DOHH2 (cell line): ENCODE results near the gene ALDH1L1.

Source experiments
- H3F3A ChIP-seq: fragments of 200-600 bp; sonication (generic), shearing (Covaris generic); 2 replicates; pipeline ENCODE4 v1.6.0; 2016; ENCODE audit warnings: antibody characterized with exemption, mild to moderate bottlenecking; ENCODE audit not compliant: control insufficient read depth, insufficient read depth
- H3K27ac ChIP-seq: fragments of 200-600 bp; sonication (generic); 2 replicates; pipeline ENCODE4 v1.5.1; 2014; ENCODE audit warnings: low read depth, mild to moderate bottlenecking, low read length, moderate library complexity
- H3K27me3 ChIP-seq: fragments of 200-600 bp; sonication (generic); 2 replicates; pipeline ENCODE4 v1.6.1; 2014; ENCODE audit warnings: mild to moderate bottlenecking, low read length, mixed read lengths; ENCODE audit not compliant: control insufficient read depth
- H3K36me3 ChIP-seq: fragments of 200-600 bp; sonication (generic); 2 replicates; pipeline ENCODE4 v1.6.1; 2014; ENCODE audit warnings: mild to moderate bottlenecking, low read length, moderate library complexity, mixed read lengths; ENCODE audit not compliant: control insufficient read depth
- H3K4me1 ChIP-seq: fragments of 200-600 bp; sonication (generic); 2 replicates; pipeline ENCODE4 v1.6.1; 2014; ENCODE audit warnings: mild to moderate bottlenecking, low read length, mixed read lengths; ENCODE audit not compliant: control insufficient read depth
- H3K4me2 ChIP-seq: fragments of 200-600 bp; sonication (generic); 2 replicates; pipeline ENCODE4 v1.6.0; 2014; ENCODE audit warnings: mild to moderate bottlenecking, low read length, moderate library complexity
- H3K4me3 ChIP-seq: fragments of 200-600 bp; sonication (generic); 2 replicates; pipeline ENCODE4 v1.5.1; 2014; ENCODE audit warnings: mild to moderate bottlenecking, low read length, mixed read lengths
- H3K79me2 ChIP-seq: fragments of 200-600 bp; sonication (generic); 2 replicates; pipeline ENCODE4 v1.6.1; 2014; ENCODE audit warnings: mild to moderate bottlenecking, low read length, mixed read lengths; ENCODE audit not compliant: control insufficient read depth
- H3K9me2 ChIP-seq: fragments of 200-600 bp; sonication (generic); replicated peaks from 2 replicates; pipeline ENCODE4 v1.6.1; 2014; ENCODE audit warnings: mild to moderate bottlenecking, low read length, mixed read lengths; ENCODE audit not compliant: control insufficient read depth
- H3K9me3 ChIP-seq: fragments of 200-600 bp; sonication (generic); 2 replicates; pipeline ENCODE4 v1.6.1; 2014; ENCODE audit warnings: antibody characterized with exemption, low read length, mixed read lengths; ENCODE audit not compliant: control insufficient read depth, insufficient read depth
- H4K20me1 ChIP-seq: fragments of 200-600 bp; sonication (generic); 2 replicates; pipeline ENCODE4 v1.6.0; 2014; ENCODE audit warnings: low read depth, mild to moderate bottlenecking, antibody characterized with exemption, low read length, moderate library complexity; ENCODE audit not compliant: control insufficient read depth, insufficient read depth
- CTCF ChIP-seq: fragments of 200-600 bp; sonication (generic); IDR thresholded peaks from one replicate; pipeline ENCODE4 v1.5.1; 2014; ENCODE audit warnings: antibody characterized with exemption, mild to moderate bottlenecking, low read depth, low read length; ENCODE audit not compliant: poor library complexity, severe bottlenecking
- EZH2phosphoT487 ChIP-seq: fragments of 200-600 bp; sonication (generic); IDR thresholded peaks from 2 replicates; pipeline ENCODE4 v1.6.1; 2017; ENCODE audit warnings: borderline replicate concordance, mild to moderate bottlenecking, antibody characterized with exemption, low read length, moderate library complexity, mixed read lengths

Gene ALDH1L1

GRCh38 chr3:126105691-126106187 lies 74.6 kb downstream of the ALDH1L1 start:
- no peak overlapping the region for H3K27ac ChIP-seq
- no peaks in the 10 kb centered on the region for H3K79me2 ChIP-seq
- no peak for TF ChIP-seq EZH2phosphoT487

GRCh38 chr3:126104742-126105605 lies 75.4 kb downstream of the ALDH1L1 start:
- no peak for TF ChIP-seq EZH2phosphoT487
- no peak for TF ChIP-seq CTCF
- no peaks in the 10 kb centered on the region for H3K79me2 ChIP-seq

More at GRCh38 chr3:126105691-126106187, 74.6 kb downstream of the ALDH1L1 start:
- H4K20me1 ChIP-seq: no peaks in the 10 kb centered on the region
- H3K4me3 ChIP-seq: no peak overlapping the region
- no peaks in the 10 kb centered on the region for H3K36me3 ChIP-seq
- H3K27me3 ChIP-seq: no peaks in the 10 kb centered on the region
- no peaks in the 10 kb centered on the region for H3K9me2 ChIP-seq
- H3F3A ChIP-seq: no peaks in the 10 kb centered on the region
- no peaks in the 10 kb centered on the region for H3K9me3 ChIP-seq
- H3K4me2 ChIP-seq: no peak overlapping the region
- no peaks in the 10 kb centered on the region for H3K4me1 ChIP-seq

GRCh38 chr3:126104028-126104635 lies 76.3 kb downstream of the ALDH1L1 start:
- H3K4me2 ChIP-seq: no peak overlapping the region
- no peaks in the 10 kb centered on the region for H3K9me2 ChIP-seq
- no peak overlapping the region for H3K4me3 ChIP-seq
- no peaks in the 10 kb centered on the region for H4K20me1 ChIP-seq
- TF ChIP-seq EZH2phosphoT487 (no peak), CTCF (no peak)
- H3K27me3 ChIP-seq: no peaks in the 10 kb centered on the region
- no peak overlapping the region for H3K27ac ChIP-seq
- H3K36me3 ChIP-seq: no peaks in the 10 kb centered on the region
- H3K79me2 ChIP-seq: no peaks in the 10 kb centered on the region
- H3K4me1 ChIP-seq: no peaks in the 10 kb centered on the region
- H3K9me3 ChIP-seq: no peaks in the 10 kb centered on the region
- no peaks in the 10 kb centered on the region for H3F3A ChIP-seq

More at GRCh38 chr3:126104742-126105605, 75.4 kb downstream of the ALDH1L1 start:
- Histone ChIP-seq H3K4me2 (no peak overlapping the region), H3K27me3 (no peaks in the 10 kb centered on the region), H3K4me3 (no peak overlapping the region), H4K20me1 (no peaks in the 10 kb centered on the region), H3K27ac (no peak overlapping the region), H3K9me3 (no peaks in the 10 kb centered on the region), H3K4me1 (no peaks in the 10 kb centered on the region), H3F3A (no peaks in the 10 kb centered on the region), H3K9me2 (no peaks in the 10 kb centered on the region), H3K36me3 (no peaks in the 10 kb centered on the region)
